KOPT-K1 (cell line): Measurements from ENCODE around the gene TMEM179B.
"Not testable (repeated sequence)": the region's sequence is repeated elsewhere in the genome, so short reads cannot be mapped to it uniquely, and the experiment has no call there.

Source experiments
- H3K27ac ChIP-seq: fragments of 200-600 bp; sonication (generic); 2 replicates; pipeline ENCODE4 v1.5.1; 2016; ENCODE audit warnings: antibody characterized with exemption, mild to moderate bottlenecking, low read depth, low read length; ENCODE audit not compliant: poor library complexity, severe bottlenecking
- H3K36me3 ChIP-seq: fragments of 200-600 bp; sonication (generic); 2 replicates; pipeline ENCODE4 v1.5.1; 2017; ENCODE audit warnings: antibody characterized with exemption, mild to moderate bottlenecking, low read length, moderate library complexity; ENCODE audit not compliant: insufficient read depth
- H3K9me3 ChIP-seq: fragments of 200-600 bp; sonication (generic); 2 replicates; pipeline ENCODE4 v1.5.1; 2017; ENCODE audit warnings: antibody characterized with exemption, low read length, mild to moderate bottlenecking; ENCODE audit not compliant: insufficient read depth, poor library complexity, severe bottlenecking

The TMEM179B gene

GRCh38 chr11:62787005-62787759 lies at the start of gene TMEM179B:
Gene TMEM179B, plus strand, starts transcription at chr11:62787402. Its CDS starts 30 bp downstream, at chr11:62787432.
- Histone ChIP-seq H3K27ac (peak within 1 kb of the TSS; percentile 91), H3K9me3 (no peaks in the 10 kb centered on the region), H3K36me3 (peaks cover 52% of the 10 kb centered on the region)

GRCh38 chr11:62747475-62748160 lies 39.6 kb upstream of the TMEM179B start:
- no peaks in the 10 kb centered on the region for H3K9me3 ChIP-seq
- no peak overlapping the region for H3K27ac ChIP-seq
- peaks cover 21% of the 10 kb centered on the region for H3K36me3 ChIP-seq

GRCh38 chr11:62749931-62750330 lies 37.3 kb upstream of the TMEM179B start:
- peaks cover 26% of the 10 kb centered on the region for H3K36me3 ChIP-seq
- not testable (repeated sequence) for H3K27ac ChIP-seq, H3K9me3 ChIP-seq

- Histone ChIP-seq H3K27ac (no peak overlapping the region), H3K9me3 (no peaks in the 10 kb centered on the region), H3K36me3 (peaks cover 26% of the 10 kb centered on the region)
Measured at GRCh38 chr11:62752177-62752785, 34.9 kb upstream of the TMEM179B start.

- Histone ChIP-seq H3K36me3 (peaks cover 26% of the 10 kb centered on the region), H3K27ac (peak overlapping the region; percentile 84), H3K9me3 (no peaks in the 10 kb centered on the region)
Measured at GRCh38 chr11:62752994-62753735, 34.0 kb upstream of the TMEM179B start.

- Histone ChIP-seq H3K36me3 (peaks cover 21% of the 10 kb centered on the region), H3K27ac (peak within 1 kb of the TSS; percentile 84), H3K9me3 (no peaks in the 10 kb centered on the region)
Measured at GRCh38 chr11:62753736-62754603, 33.2 kb upstream of the TMEM179B start, which contains the start of gene ZBTB3. Gene ZBTB3, minus strand, starts transcription at chr11:62754160. Its CDS starts 496 bp downstream, at chr11:62753664.

GRCh38 chr11:62755086-62755615 lies 32.1 kb upstream of the TMEM179B start:
- Histone ChIP-seq H3K9me3 (no peaks in the 10 kb centered on the region), H3K36me3 (peaks cover 14% of the 10 kb centered on the region), H3K27ac (no peak overlapping the region)

GRCh38 chr11:62757846-62758788 lies 29.1 kb upstream of the TMEM179B start:
- Histone ChIP-seq H3K36me3 (0 out of 2 replicates have a peak, but pooled peaks cover under 1% of the 10 kb centered on the region), H3K9me3 (no peaks in the 10 kb centered on the region), H3K27ac (no peak overlapping the region)

- H3K9me3 ChIP-seq = not testable (repeated sequence)
- H3K27ac ChIP-seq = peak overlapping the region; percentile 72
Measured at GRCh38 chr11:62760867-62761227, 26.4 kb upstream of the TMEM179B start.

GRCh38 chr11:62770778-62771143 lies 16.4 kb upstream of the TMEM179B start:
- peaks cover 40% of the 10 kb centered on the region for H3K36me3 ChIP-seq
- H3K9me3 ChIP-seq = no peaks in the 10 kb centered on the region
- peak overlapping the region; percentile 69 for H3K27ac ChIP-seq

More at GRCh38 chr11:62760867-62761227, 26.4 kb upstream of the TMEM179B start:
- H3K36me3 ChIP-seq = peaks cover 21% of the 10 kb centered on the region

- H3K27ac ChIP-seq = peak within 1 kb of the TSS; percentile 69
- peaks cover 40% of the 10 kb centered on the region for H3K36me3 ChIP-seq
Measured at GRCh38 chr11:62771144-62772021, 15.8 kb upstream of the TMEM179B start, which contains the start of gene TAF6L. Gene TAF6L, plus strand, starts transcription at chr11:62771396. Its CDS starts 4,388 bp downstream, at chr11:62775784.

GRCh38 chr11:62774407-62774806 lies 12.8 kb upstream of the TMEM179B start:
- Histone ChIP-seq H3K27ac (no peak overlapping the region), H3K36me3 (peaks cover 46% of the 10 kb centered on the region), H3K9me3 (no peaks in the 10 kb centered on the region)

More at GRCh38 chr11:62771144-62772021, 15.8 kb upstream of the TMEM179B start, which contains the start of gene TAF6L:
- no peaks in the 10 kb centered on the region for H3K9me3 ChIP-seq
